Naive B cell (primary cell): ENCODE data around the gene RSBN1. TPM values are rescaled to one million over a fixed set of nuclear protein-coding genes. Genes with fewer than 3 reads are reported as not detected.

Experiments used
- ATAC-seq, 2 donors: fragments of 150-1000 bp; cut with Tn5 transposase; 2 replicates each; pipeline ENCODE4 v1.10.0; 2021; ENCODE audit warnings: low read depth in 2 of 2, mild to moderate bottlenecking in 2 of 2, moderate library complexity in 2 of 2
- DNase-seq: peaks from one replicate; pipeline ENCODE4 v3.0.0; 2022
- H3K27ac Mint-ChIP-seq, 6 donors: one replicate each; pipeline ENCODE4 v1.8.0; 2020 to 2022; ENCODE audit warnings: mild to moderate bottlenecking in 6 of 6, mixed read lengths in 6 of 6, moderate library complexity in 5 of 6, inconsistent platforms in 2 of 6
- H3K27me3 Mint-ChIP-seq, 3 donors: one replicate each; pipeline ENCODE4 v1.8.0; 2021 to 2022; ENCODE audit warnings: mixed read lengths in 3 of 3, mild to moderate bottlenecking in 1 of 3
- H3K36me3 Mint-ChIP-seq, 2 donors: one replicate each; pipeline ENCODE4 v1.8.0; 2020 to 2022; ENCODE audit warnings: mixed read lengths in 2 of 2, inconsistent platforms in 1 of 2, mild to moderate bottlenecking in 1 of 2
- H3K4me1 Mint-ChIP-seq, 3 donors: one replicate each; pipeline ENCODE4 v1.8.0; 2020 to 2022; ENCODE audit warnings: mixed read lengths in 3 of 3, inconsistent platforms in 1 of 3, mild to moderate bottlenecking in 1 of 3, moderate library complexity in 1 of 3
- H3K4me3 Mint-ChIP-seq, 8 donors: one replicate each; pipeline ENCODE4 v1.8.0; 2020 to 2022; ENCODE audit warnings: mild to moderate bottlenecking in 8 of 8, mixed read lengths in 8 of 8, moderate library complexity in 8 of 8, inconsistent platforms in 2 of 8
- H3K9me3 Mint-ChIP-seq, 7 donors: one replicate each; pipeline ENCODE4 v1.8.0; 2020 to 2022; ENCODE audit warnings: mixed read lengths in 7 of 7, mild to moderate bottlenecking in 5 of 7, inconsistent platforms in 2 of 7, moderate library complexity in 1 of 7
- polyA plus RNA-seq, 6 donors: library from polyadenylated mRNA; unstranded; fragments of 300-500 nt; fragmentation: Illumina TruSeq; gene quantifications; one replicate each; pipeline ENCODE4 v1.2.3, GENCODE V29; 2021; ENCODE audit warnings: low read depth in 6 of 6

The RSBN1 gene
- polyA plus RNA-seq, 6 donors from 2014 or later, result 28.7 to 39.0 (median 36.4) TPM

DNA sequence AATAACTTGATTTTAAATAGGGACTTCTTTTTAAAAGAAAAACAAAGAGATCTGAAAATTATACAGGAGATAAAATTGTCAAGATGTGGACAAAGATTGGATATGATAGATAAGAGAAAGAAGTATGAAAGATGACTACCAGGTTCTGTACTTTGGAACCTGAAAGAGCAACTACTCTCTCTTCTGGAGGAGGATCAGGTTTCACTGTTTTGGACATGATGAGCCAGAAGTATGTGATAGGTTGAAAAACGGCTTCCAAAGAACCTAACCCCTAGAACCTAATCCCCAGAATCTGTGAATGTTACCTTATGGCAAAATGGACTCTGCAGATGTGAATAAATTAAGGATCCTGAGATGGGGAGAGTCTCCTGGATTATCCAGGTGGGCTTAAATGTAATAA, 26.2 kb downstream of the RSBN1 start:
- Mint-ChIP-seq H3K4me1 (peaks cover 17 to 31% (median 19%) of the 10 kb centered on the region in 3 donors), H3K36me3 (no peaks in the 10 kb centered on the region), H3K4me3 (no peak overlapping the region), H3K27me3 (no peaks in the 10 kb centered on the region), H3K27ac (peak overlapping the region in 5 of 6 donors; percentile 13 to 76 (median 63)), H3K9me3 (no peaks in the 10 kb centered on the region)
- ATAC-seq (no peak), DNase-seq (no peak)

DNA sequence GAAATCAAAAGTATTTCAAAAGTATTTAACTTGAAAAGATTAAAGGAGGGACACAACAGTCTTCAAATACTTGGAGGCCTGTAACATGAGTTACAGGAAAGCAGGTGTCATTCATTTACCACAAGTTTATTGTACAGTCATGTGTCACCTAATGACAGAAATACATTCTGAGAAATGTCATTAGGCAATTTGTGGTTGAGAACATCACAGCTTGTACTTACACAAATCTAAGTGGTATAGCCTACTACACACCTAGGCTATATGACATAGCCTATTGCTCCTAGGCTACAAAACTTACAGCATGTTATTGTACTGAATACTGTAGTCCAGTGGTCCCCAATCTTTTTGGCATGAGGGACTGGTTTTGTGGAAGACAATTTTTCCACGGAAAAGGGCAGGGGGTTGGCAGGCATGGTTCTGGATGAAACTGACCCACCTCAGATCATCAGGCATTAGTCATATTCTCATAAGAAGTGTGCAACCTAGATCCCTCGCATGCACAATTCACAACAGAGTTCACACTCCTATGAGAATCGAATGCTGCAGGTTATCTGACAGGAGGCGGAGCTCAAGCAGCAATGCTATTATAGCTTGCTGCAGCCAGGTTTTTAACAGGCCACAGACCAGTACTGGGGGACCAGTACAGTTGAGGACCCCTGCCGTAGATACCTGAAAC, 28.0 kb downstream of the RSBN1 start:
- Mint-ChIP-seq H3K27ac (peak overlapping the region in 5 of 6 donors; percentile 14 to 85 (median 74)), H3K36me3 (no peaks in the 10 kb centered on the region), H3K4me3 (peak overlapping the region in 4 of 8 donors; percentile 15 to 40 (median 40)), H3K27me3 (no peaks in the 10 kb centered on the region), H3K4me1 (peaks cover 14 to 24% (median 19%) of the 10 kb centered on the region in 3 donors), H3K9me3 (no peaks in the 10 kb centered on the region)
- DNase-seq (no peak), ATAC-seq (no peak)

DNA sequence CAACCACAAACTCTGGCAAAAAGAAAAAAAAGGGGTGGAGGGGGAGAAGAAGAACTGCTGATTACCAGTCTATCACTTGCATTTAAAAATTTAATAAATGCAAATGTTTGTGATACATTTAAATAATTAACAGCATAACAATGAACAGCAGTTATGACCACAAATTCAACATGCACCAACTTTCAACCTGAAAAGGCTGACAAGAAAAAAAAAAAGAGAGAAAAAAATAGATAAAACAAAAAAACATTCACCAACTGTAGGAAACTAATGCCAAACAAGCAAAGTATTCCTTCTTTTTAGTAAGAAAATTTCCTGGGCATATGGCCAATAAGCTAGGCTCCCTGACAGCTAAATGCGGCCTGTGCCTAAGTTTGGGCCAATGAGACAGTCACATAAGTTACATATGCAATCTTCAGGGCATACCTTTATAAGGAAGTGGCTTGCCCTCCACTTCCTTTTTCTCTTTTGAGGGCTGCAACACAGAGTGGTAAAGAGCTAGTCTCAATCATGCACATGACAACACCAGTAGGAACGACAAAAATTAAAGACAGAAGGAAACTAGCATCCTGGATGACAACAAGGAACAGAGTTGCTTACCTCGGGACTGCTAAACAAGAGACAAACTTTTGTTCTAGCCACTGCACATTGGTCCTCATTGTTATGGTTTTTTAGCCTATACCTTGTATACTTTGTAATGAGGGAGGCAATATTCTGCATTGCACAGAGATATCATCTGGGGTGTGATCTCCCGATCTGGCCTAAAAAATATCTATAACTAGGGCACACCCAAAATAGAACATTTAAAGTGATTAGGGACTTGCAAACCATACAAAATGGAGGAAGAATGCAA, 28.8 kb downstream of the RSBN1 start:
- DNase-seq, result peak; percentile 48
- Mint-ChIP-seq H3K4me1 (peaks cover 19 to 32% (median 20%) of the 10 kb centered on the region in 3 donors), H3K4me3 (peak overlapping the region in 5 of 8 donors; percentile 7 to 40 (median 39)), H3K27ac (peak overlapping the region; percentile 14 to 85 (median 52)), H3K9me3 (peaks cover 0 to 3% (median 0%) of the 10 kb centered on the region in 7 donors), H3K36me3 (peaks cover 4 to 5% of the 10 kb centered on the region in 2 donors), H3K27me3 (no peaks in the 10 kb centered on the region)
- peak; percentile 99 to 100 for ATAC-seq

DNA sequence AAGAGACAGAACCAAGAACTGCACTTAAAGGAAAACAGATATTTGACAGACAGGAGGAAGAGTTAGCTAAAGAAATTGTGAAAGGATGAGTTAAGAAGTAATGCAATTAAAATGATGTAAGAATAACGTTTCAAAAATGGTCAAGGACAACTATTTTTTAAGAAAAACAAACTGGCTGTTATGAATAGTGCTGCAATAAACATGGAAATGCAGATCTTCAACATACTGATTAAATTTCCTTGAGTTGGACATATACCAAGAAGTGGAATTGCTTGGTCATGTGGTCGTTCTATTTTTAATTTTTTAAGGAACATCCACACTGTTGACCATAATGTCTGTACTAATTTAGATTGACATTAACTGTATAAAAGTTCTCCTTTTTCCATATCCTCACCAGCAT, 29.9 kb downstream of the RSBN1 start:
- peaks cover 0 to 3% (median 0%) of the 10 kb centered on the region in 7 donors for H3K9me3 Mint-ChIP-seq
- H3K36me3 Mint-ChIP-seq, result peaks cover 5 to 8% of the 10 kb centered on the region in 2 donors
- H3K27ac Mint-ChIP-seq, result no peak overlapping the region
- no peak overlapping the region for H3K4me3 Mint-ChIP-seq
- no peak for ATAC-seq
- H3K27me3 Mint-ChIP-seq, result no peaks in the 10 kb centered on the region
- H3K4me1 Mint-ChIP-seq, result peaks cover 19 to 26% (median 22%) of the 10 kb centered on the region in 3 donors
- no peak for DNase-seq

DNA sequence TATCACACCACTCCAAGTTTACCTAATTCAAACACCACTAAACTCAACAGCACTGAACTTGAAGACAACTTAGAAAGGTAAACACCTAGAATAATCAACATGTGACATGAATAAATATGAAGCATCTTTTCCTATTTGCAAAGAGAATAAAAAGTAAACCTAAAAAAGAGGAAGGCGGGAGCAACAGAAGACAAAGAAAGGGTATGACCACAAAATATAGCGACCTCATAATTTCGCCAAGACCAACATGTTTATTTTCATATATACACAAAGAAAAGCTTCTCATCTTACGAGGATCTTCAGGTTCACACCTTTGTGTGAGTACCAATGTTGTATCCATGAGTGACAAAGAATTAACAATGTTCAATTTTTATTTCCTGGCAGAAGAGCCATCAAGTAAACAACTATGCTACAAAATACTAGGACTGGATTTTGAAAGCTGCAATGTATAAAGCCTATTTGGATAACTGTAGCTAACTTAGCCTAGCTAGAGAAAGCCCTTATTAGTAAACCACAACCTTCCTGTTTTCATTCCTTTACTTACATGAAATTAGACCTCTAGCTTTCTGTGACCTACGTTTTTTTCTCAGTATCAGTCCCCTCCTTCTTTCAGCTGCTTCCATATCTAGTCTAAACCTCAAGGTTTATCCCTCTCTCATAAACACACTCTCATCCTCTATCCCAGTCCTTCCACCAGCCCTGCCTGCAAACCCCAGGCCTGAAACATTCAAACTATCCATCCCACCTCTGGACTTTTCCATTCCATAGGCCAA, 31.7 kb downstream of the RSBN1 start:
- Mint-ChIP-seq H3K27me3 (no peaks in the 10 kb centered on the region), H3K27ac (no peak overlapping the region), H3K4me1 (peaks cover 17 to 26% (median 19%) of the 10 kb centered on the region in 3 donors), H3K4me3 (no peak overlapping the region), H3K36me3 (peaks cover 8 to 16% of the 10 kb centered on the region in 2 donors), H3K9me3 (peaks cover 0 to 3% (median 0%) of the 10 kb centered on the region in 7 donors)
- DNase-seq (no peak), ATAC-seq (no peak)

DNA sequence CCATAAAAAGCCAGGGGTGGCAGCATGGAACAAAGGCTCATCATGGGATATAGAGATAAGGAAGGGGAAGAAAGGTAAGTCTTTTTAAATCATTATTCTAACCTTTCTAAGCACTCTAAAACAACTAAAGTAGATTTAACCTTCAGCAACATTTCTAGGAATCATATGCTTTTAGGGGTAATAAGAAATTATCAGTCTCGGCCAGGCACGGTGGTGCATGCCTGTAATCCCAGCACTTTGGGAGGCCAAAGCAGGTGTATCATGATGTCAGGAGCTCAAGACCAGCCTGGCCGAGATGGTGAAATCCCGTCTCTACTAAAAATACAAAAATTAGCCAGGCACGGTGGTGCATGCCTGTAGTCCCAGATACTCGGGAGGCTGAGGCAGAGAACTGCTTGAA, 32.7 kb downstream of the RSBN1 start:
- no peak overlapping the region for H3K27ac Mint-ChIP-seq
- DNase-seq (no peak), ATAC-seq (no peak)
- no peak overlapping the region for H3K4me3 Mint-ChIP-seq
- no peaks in the 10 kb centered on the region for H3K27me3 Mint-ChIP-seq
- peaks cover 0 to 3% (median 0%) of the 10 kb centered on the region in 7 donors for H3K9me3 Mint-ChIP-seq
- H3K4me1 Mint-ChIP-seq, result peaks cover 16 to 24% (median 18%) of the 10 kb centered on the region in 3 donors
- H3K36me3 Mint-ChIP-seq, result peaks cover 8 to 16% of the 10 kb centered on the region in 2 donors

DNA sequence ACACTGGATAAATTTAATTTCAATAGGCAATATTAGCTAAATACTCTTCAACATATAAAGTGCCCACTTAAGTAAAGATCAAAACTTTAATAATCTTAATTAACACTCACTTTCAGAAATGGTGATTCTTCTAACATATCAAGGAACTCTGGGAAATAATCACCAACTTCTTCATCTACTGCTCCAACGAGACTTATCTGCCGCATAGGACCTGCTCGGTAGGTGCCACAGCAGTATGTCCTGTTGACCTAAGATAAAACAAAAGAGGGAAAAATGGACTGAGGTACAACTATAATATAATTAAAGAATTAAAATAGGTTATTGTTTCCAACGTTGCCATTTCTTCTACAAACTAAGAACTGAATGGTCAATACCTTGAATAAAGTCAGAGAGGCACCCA, 34.7 kb downstream of the RSBN1 start:
- H3K27ac Mint-ChIP-seq, result no peak overlapping the region
- no peak for ATAC-seq

DNA sequence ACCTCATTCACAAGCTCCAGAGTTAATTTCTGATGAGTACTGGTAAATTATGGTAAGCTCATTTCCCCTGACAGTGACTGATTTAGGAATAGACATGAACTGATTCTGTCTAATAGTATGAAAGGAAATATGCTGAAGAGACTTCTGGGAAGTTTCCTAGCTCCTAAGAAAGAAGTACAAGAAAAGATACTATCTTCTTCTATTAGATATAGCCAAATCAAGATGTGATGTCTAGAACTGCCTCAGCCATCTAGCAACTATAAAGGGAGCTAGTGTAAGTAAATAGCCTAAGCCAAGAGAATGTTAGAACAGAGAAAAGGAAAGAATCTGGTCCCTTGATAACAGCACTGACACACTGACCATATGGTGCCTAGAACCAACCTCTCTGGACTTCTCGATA, 42.2 kb downstream of the RSBN1 start:
- DNase-seq (no peak), ATAC-seq (no peak)
- Mint-ChIP-seq H3K9me3 (no peaks in the 10 kb centered on the region), H3K27ac (peak overlapping the region in 2 of 6 donors; percentile 21 to 24), H3K4me3 (no peak overlapping the region), H3K27me3 (no peaks in the 10 kb centered on the region), H3K4me1 (peaks cover 10 to 19% (median 15%) of the 10 kb centered on the region in 3 donors), H3K36me3 (peaks cover 5 to 8% of the 10 kb centered on the region in 2 donors)

More for the DNA sequence above, 34.7 kb downstream of the RSBN1 start:
- no peaks in the 10 kb centered on the region for H3K27me3 Mint-ChIP-seq
- H3K9me3 Mint-ChIP-seq, result peaks cover 0 to 3% (median 0%) of the 10 kb centered on the region in 7 donors
- H3K4me1 Mint-ChIP-seq, result peaks cover 0 to 17% (median 8%) of the 10 kb centered on the region in 3 donors
- no peak overlapping the region for H3K4me3 Mint-ChIP-seq
- peaks cover 8 to 20% of the 10 kb centered on the region in 2 donors for H3K36me3 Mint-ChIP-seq
- no peak for DNase-seq

DNA sequence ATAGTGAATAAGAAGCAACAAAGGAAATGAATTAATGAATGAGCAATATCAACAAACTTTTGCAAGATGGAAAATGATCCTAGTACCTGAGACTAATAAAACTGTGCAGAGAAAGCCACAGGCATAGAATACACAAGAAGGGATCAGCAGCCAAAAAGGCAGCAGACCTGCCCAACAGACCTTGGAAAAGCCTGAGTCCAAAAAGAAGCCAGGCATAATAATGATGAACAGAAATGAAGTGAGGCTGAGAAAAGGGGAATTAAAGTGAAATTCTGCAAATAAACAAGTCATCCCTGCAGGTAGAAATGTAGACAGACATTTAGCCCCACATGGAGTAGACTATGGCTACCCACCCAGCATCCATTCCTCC, 42.7 kb downstream of the RSBN1 start:
- H3K4me1 Mint-ChIP-seq, result peaks cover 10 to 19% (median 15%) of the 10 kb centered on the region in 3 donors
- DNase-seq (no peak), ATAC-seq (no peak)
- H3K9me3 Mint-ChIP-seq, result no peaks in the 10 kb centered on the region
- H3K27ac Mint-ChIP-seq, result peak overlapping the region in 1 of 6 donors; percentile 21
- no peak overlapping the region for H3K4me3 Mint-ChIP-seq
- H3K36me3 Mint-ChIP-seq, result peaks cover 5 to 8% of the 10 kb centered on the region in 2 donors
- H3K27me3 Mint-ChIP-seq, result no peaks in the 10 kb centered on the region

DNA sequence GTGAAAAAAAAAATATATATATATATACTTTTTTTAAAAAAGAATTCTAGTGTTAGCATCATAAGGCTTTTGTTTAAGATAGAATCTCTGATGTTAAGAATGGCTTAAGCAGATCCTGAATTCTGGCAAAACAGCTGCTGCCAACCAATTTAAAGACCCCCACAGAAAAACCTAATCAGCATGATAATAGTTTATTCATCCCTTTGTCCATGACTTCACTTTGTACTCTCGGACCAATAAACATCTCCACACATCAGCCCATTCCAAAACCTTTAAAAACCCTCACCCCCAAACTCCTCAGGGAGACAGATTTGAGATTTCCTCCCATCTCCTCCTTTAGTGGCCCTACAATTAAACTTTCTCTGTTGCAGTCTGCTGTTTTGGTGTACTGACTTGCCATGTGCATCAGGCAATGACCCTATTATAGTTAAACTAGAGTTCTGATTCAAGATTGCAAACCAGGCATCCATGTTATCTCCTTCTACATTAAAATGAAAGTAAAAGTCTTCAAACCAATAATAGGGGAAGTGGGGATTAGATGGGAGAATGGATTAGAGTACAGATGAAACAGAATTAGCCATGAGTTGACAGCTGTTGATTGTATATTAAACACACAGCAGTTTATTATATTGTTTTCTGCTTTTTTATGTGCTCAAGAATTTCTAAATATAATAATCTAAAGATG, 43.2 kb downstream of the RSBN1 start:
- peak in 1 of 2 donors; percentile 33 for ATAC-seq
- Mint-ChIP-seq H3K27me3 (no peaks in the 10 kb centered on the region), H3K4me1 (peaks cover 10 to 21% (median 15%) of the 10 kb centered on the region in 3 donors), H3K27ac (peak overlapping the region in 3 of 6 donors; percentile 73 to 93 (median 82)), H3K9me3 (no peaks in the 10 kb centered on the region), H3K36me3 (peaks cover 5 to 8% of the 10 kb centered on the region in 2 donors), H3K4me3 (peak overlapping the region in 1 of 8 donors; percentile 24)
- DNase-seq, result no peak

DNA sequence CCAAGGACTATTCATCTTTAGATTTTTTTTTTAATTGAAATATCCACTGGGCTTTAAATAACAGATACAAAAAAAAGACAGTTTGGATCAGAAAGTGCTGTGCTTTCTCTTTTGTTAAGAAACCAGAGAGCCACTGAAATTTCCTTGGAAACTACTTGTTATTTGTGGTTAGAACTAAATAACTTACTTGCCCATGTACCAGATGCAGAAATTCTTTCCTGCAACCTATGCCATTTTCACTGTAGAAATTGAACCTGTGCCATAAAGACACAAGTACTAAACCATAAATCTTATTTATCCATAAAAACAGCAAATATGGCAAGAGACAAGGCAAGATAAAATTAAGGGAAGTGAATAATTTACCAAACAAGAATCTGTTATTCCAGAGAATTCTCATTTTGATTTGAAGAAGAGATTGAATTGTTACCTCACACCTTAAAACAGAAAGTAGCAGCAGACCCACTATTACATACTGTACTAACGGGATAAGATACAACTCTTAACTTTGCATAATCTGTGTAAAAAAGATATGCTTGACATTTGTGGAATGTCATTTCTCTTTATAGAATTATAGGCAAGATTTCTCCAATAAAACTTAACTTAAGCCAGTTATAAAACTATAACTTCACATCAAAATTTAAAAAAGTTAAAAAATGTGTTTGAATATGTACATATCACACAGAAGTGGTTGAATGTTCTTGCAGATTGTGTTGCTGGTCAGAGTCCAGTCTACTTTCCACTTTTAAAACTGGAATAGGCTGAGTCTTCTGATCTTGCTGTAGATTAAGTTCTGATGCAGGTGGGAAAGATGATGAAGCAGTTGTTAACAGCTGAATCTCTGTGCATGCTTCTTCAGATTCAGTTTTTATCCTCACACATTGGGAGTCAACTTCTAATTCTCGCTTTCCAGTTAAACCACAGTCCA, 46.7 kb downstream of the RSBN1 start:
- no peak overlapping the region for H3K27ac Mint-ChIP-seq
- H3K9me3 Mint-ChIP-seq, result no peaks in the 10 kb centered on the region
- no peak overlapping the region for H3K4me3 Mint-ChIP-seq
- no peak for DNase-seq
- H3K36me3 Mint-ChIP-seq, result peaks cover 0 to 8% of the 10 kb centered on the region in 2 donors
- peaks cover 10 to 19% (median 14%) of the 10 kb centered on the region in 3 donors for H3K4me1 Mint-ChIP-seq
- no peak for ATAC-seq
- no peaks in the 10 kb centered on the region for H3K27me3 Mint-ChIP-seq

DNA sequence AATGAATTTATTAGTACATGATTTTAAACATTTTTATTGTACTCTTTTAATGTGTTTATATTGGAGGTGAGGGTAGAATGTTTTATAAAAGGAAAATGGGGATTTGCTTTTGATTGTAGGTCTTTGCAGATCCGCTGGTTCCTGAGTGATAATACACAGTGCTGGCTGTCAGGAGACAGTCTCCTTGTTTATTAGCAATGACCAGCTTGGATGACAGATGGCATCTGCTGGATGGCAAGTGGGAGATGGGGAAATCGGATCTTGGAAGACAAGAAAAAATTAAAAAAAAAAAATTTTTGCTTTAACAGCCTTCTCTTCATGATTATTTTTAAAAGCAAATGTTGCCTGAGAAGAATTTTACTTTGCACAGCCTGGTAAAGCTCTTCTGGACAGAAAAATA, 48.6 kb downstream of the RSBN1 start:
- Mint-ChIP-seq H3K27me3 (no peaks in the 10 kb centered on the region), H3K27ac (no peak overlapping the region), H3K4me3 (peak overlapping the region in 1 of 8 donors; percentile 9), H3K4me1 (peaks cover 6 to 14% (median 10%) of the 10 kb centered on the region in 3 donors), H3K36me3 (peaks cover 0 to 8% of the 10 kb centered on the region in 2 donors), H3K9me3 (no peaks in the 10 kb centered on the region)
- ATAC-seq, result no peak
- no peak for DNase-seq
